Neural progenitor cell (in vitro differentiated cells): Measurements from ENCODE around the gene AQP1. TPM values are rescaled to one million over a fixed set of nuclear protein-coding genes. Genes with fewer than 3 reads are reported as not detected.

ENCODE experiments used
- DNase-seq: peaks from one replicate; pipeline ENCODE4 v3.0.0-alpha.2; 2016; ENCODE audit warnings: low spot score
- H2AFZ ChIP-seq: fragments of 200-600 bp; sonication (generic); replicated peaks from 2 replicates; pipeline ENCODE4 v1.6.1; 2016; ENCODE audit warnings: antibody characterized with exemption
- H3F3A ChIP-seq: fragments of 200-600 bp; sonication (generic); 2 replicates; pipeline ENCODE4 v1.6.1; 2016; ENCODE audit warnings: antibody characterized with exemption, low read depth
- H3K27ac ChIP-seq: fragments of 200-600 bp; sonication (generic); 2 replicates; pipeline ENCODE4 v1.5.1; 2016; ENCODE audit warnings: mild to moderate bottlenecking
- H3K27me3 ChIP-seq: fragments of 200-600 bp; sonication (generic); 2 replicates; pipeline ENCODE4 v1.6.1; 2016; ENCODE audit warnings: mild to moderate bottlenecking, moderate library complexity
- H3K36me3 ChIP-seq: fragments of 200-600 bp; sonication (generic); 2 replicates; pipeline ENCODE4 v1.5.1; 2016
- H3K4me1 ChIP-seq: fragments of 200-600 bp; sonication (generic); 2 replicates; pipeline ENCODE4 v1.6.1; 2016; ENCODE audit warnings: mixed run types
- H3K4me2 ChIP-seq: fragments of 200-600 bp; sonication (generic); 2 replicates; pipeline ENCODE4 v1.6.1; 2016
- H3K4me3 ChIP-seq: fragments of 200-600 bp; sonication (generic); 2 replicates; pipeline ENCODE4 v1.5.1; 2016
- H3K79me2 ChIP-seq: fragments of 200-600 bp; sonication (generic); 2 replicates; pipeline ENCODE4 v1.6.1; 2016; ENCODE audit warnings: low read depth
- H3K9ac ChIP-seq: fragments of 200-600 bp; sonication (generic); 2 replicates; pipeline ENCODE4 v1.6.1; 2016
- H3K9me3 ChIP-seq: fragments of 200-600 bp; sonication (generic); 2 replicates; pipeline ENCODE4 v1.5.1; 2016; ENCODE audit warnings: low read depth
- H4K20me1 ChIP-seq: fragments of 200-600 bp; sonication (generic); 2 replicates; pipeline ENCODE4 v1.6.1; 2016; ENCODE audit warnings: low read depth
- H3K27ac Mint-ChIP-seq: 3 replicates; pipeline ENCODE4 v1.8.0; 2021; ENCODE audit warnings: mixed read lengths
- H3K27me3 Mint-ChIP-seq: 2 replicates; pipeline ENCODE4 v1.8.0; 2022; ENCODE audit warnings: low read depth, mild to moderate bottlenecking, inconsistent platforms, moderate library complexity, mixed read lengths; ENCODE audit not compliant: insufficient read depth
- H3K36me3 Mint-ChIP-seq: 3 replicates; pipeline ENCODE4 v1.8.0; 2021; ENCODE audit warnings: mixed read lengths
- H3K4me1 Mint-ChIP-seq: 3 replicates; pipeline ENCODE4 v1.8.0; 2021; ENCODE audit warnings: mixed read lengths
- H3K4me3 Mint-ChIP-seq: 3 replicates; pipeline ENCODE4 v1.8.0; 2021; ENCODE audit warnings: mild to moderate bottlenecking, moderate library complexity, mixed read lengths
- H3K9me3 Mint-ChIP-seq: 3 replicates; pipeline ENCODE4 v1.8.0; 2020; ENCODE audit warnings: mixed read lengths
- CTCF ChIP-seq: fragments of 200-600 bp; sonication (generic); IDR thresholded peaks from 2 replicates; pipeline ENCODE4 v1.5.1; 2017; ENCODE audit warnings: antibody characterized with exemption, mild to moderate bottlenecking
- EZH2 ChIP-seq: fragments of 200-600 bp; sonication (generic); IDR thresholded peaks from 2 replicates; pipeline ENCODE4 v1.6.1; 2017; ENCODE audit warnings: antibody characterized with exemption, mild to moderate bottlenecking, moderate library complexity
- EZH2phosphoT487 ChIP-seq: fragments of 200-600 bp; sonication (generic); IDR thresholded peaks from 2 replicates; pipeline ENCODE4 v1.6.1; 2017; ENCODE audit warnings: antibody characterized with exemption
- total RNA-seq: library from RNA; depleted of rRNA; stranded (reverse); fragments of >200 nt; gene quantifications from 2 replicates; pipeline ENCODE4 v1.2.3, GENCODE V29; 2015; ENCODE audit warnings: low replicate concordance

Gene AQP1
- total RNA-seq, 1 donor from 2014 or later: not detected

- H3K4me3 ChIP-seq: no peak overlapping the region
- no peak for DNase-seq
- no peaks in the 10 kb centered on the region for H3K27me3 ChIP-seq
- Mint-ChIP-seq H3K9me3 (peaks cover 15% of the 10 kb centered on the region), H3K27me3 (peaks cover 7% of the 10 kb centered on the region), H3K4me1 (peaks cover 14% of the 10 kb centered on the region), H3K27ac (no peak overlapping the region), H3K4me3 (no peak overlapping the region), H3K36me3 (no peaks in the 10 kb centered on the region)
- H3K27ac ChIP-seq: no peak overlapping the region
- H3K4me2 ChIP-seq: no peak overlapping the region
- H3K4me1 ChIP-seq: peaks cover 1% of the 10 kb centered on the region
- TF ChIP-seq CTCF: no peak
- no peak for TF ChIP-seq EZH2phosphoT487
- TF ChIP-seq EZH2: no peak
- no peaks in the 10 kb centered on the region for H3K9me3 ChIP-seq
- no peak overlapping the region for H3K9ac ChIP-seq
- H3K36me3 ChIP-seq: no peaks in the 10 kb centered on the region
- no peak overlapping the region for H2AFZ ChIP-seq
- no peaks in the 10 kb centered on the region for H4K20me1 ChIP-seq
- no peaks in the 10 kb centered on the region for H3K79me2 ChIP-seq
- H3F3A ChIP-seq: no peaks in the 10 kb centered on the region
Measured at GRCh38 chr7:30927559-30927958, 15.9 kb downstream of the AQP1 start.

GRCh38 chr7:30928254-30928872, 16.7 kb downstream of the AQP1 start:
- peaks cover 16% of the 10 kb centered on the region for H3K4me1 Mint-ChIP-seq
- DNase-seq: no peak
- H3K36me3 ChIP-seq: no peaks in the 10 kb centered on the region
- H3F3A ChIP-seq: no peaks in the 10 kb centered on the region
- no peak overlapping the region for H3K4me3 ChIP-seq
- no peak overlapping the region for H2AFZ ChIP-seq
- TF ChIP-seq EZH2phosphoT487 (no peak), CTCF (no peak), EZH2 (no peak)
- H3K27me3 Mint-ChIP-seq: peaks cover 7% of the 10 kb centered on the region
- H3K36me3 Mint-ChIP-seq: no peaks in the 10 kb centered on the region
- no peaks in the 10 kb centered on the region for H3K9me3 ChIP-seq
- no peaks in the 10 kb centered on the region for H4K20me1 ChIP-seq
- no peak overlapping the region for H3K27ac ChIP-seq
- no peak overlapping the region for H3K9ac ChIP-seq
- peaks cover 15% of the 10 kb centered on the region for H3K9me3 Mint-ChIP-seq
- H3K27ac Mint-ChIP-seq: no peak overlapping the region
- H3K4me1 ChIP-seq: peaks cover 7% of the 10 kb centered on the region
- no peak overlapping the region for H3K4me2 ChIP-seq
- no peaks in the 10 kb centered on the region for H3K27me3 ChIP-seq
- no peak overlapping the region for H3K4me3 Mint-ChIP-seq
- no peaks in the 10 kb centered on the region for H3K79me2 ChIP-seq

- no peak overlapping the region for H3K4me3 Mint-ChIP-seq
- Histone ChIP-seq H3K27me3 (no peaks in the 10 kb centered on the region), H3K4me2 (no peak overlapping the region), H3K9ac (no peak overlapping the region), H3F3A (no peaks in the 10 kb centered on the region), H3K9me3 (no peaks in the 10 kb centered on the region), H3K79me2 (no peaks in the 10 kb centered on the region), H3K4me3 (no peak overlapping the region), H2AFZ (no peak overlapping the region), H3K27ac (no peak overlapping the region), H4K20me1 (no peaks in the 10 kb centered on the region), H3K36me3 (no peaks in the 10 kb centered on the region), H3K4me1 (peaks cover 19% of the 10 kb centered on the region)
- DNase-seq: no peak
- H3K27me3 Mint-ChIP-seq: peaks cover 3% of the 10 kb centered on the region
- H3K4me1 Mint-ChIP-seq: peaks cover 26% of the 10 kb centered on the region
- no peaks in the 10 kb centered on the region for H3K36me3 Mint-ChIP-seq
- H3K9me3 Mint-ChIP-seq: peaks cover 15% of the 10 kb centered on the region
- H3K27ac Mint-ChIP-seq: peak overlapping the region; percentile 53
- TF ChIP-seq EZH2phosphoT487 (no peak), CTCF (no peak), EZH2 (no peak)
Measured at GRCh38 chr7:30929686-30930085, 18.0 kb downstream of the AQP1 start.
